Lung (tissue), 12 donors: ENCODE measurements around the gene NOVA1. TPM values are rescaled to one million over a fixed set of nuclear protein-coding genes. Genes with fewer than 3 reads are reported as not detected.

Experiments used
- ATAC-seq: fragments of 200-7000 bp; cut with Tn5 transposase; one replicate; pipeline ENCODE4 v1.9.1; 2020; ENCODE audit warnings: moderate number of reproducible peaks; ENCODE audit not compliant: insufficient read depth, low FRiP score
- DNase-seq, 3 donors: peaks; one replicate each; pipeline ENCODE4 v3.0.0-alpha.2; 2013 to 2017
- H3K27ac ChIP-seq, 2 donors: one replicate each; pipeline ENCODE4 v1.5.1; 2013; ENCODE audit warnings: mild to moderate bottlenecking in 2 of 2, moderate library complexity in 2 of 2, control low read depth in 1 of 2, inconsistent platforms in 1 of 2, low read depth in 1 of 2, low read length in 1 of 2
- H3K27me3 ChIP-seq, 3 donors: one replicate each; pipeline ENCODE4 v1.5.1; 2013; ENCODE audit warnings: low read length in 2 of 3; ENCODE audit not compliant: control insufficient read depth in 3 of 3, insufficient read depth in 3 of 3
- H3K36me3 ChIP-seq, 4 donors: one replicate each; pipeline ENCODE4 v1.5.1; 2013; ENCODE audit warnings: low read length in 4 of 4, mild to moderate bottlenecking in 1 of 4, moderate library complexity in 1 of 4; ENCODE audit not compliant: control insufficient read depth in 4 of 4, insufficient read depth in 4 of 4
- H3K4me1 ChIP-seq, 5 donors: one replicate each; pipeline ENCODE4 v1.5.1; 2013; ENCODE audit warnings: low read length in 5 of 5, mild to moderate bottlenecking in 2 of 5, moderate library complexity in 1 of 5; ENCODE audit not compliant: control insufficient read depth in 5 of 5, insufficient read depth in 5 of 5
- H3K4me3 ChIP-seq: one replicate; pipeline ENCODE4 v1.5.1; 2013; ENCODE audit warnings: mild to moderate bottlenecking, control low read depth, moderate library complexity
- H3K9ac ChIP-seq, 2 donors: one replicate each; pipeline ENCODE4 v1.5.1; 2013; ENCODE audit warnings: low read length in 2 of 2, control low read depth in 1 of 2; ENCODE audit not compliant: insufficient read depth in 1 of 2
- H3K9me3 ChIP-seq, 4 donors: one replicate each; pipeline ENCODE4 v1.5.1; 2013; ENCODE audit warnings: low read length in 3 of 4, mild to moderate bottlenecking in 1 of 4, moderate library complexity in 1 of 4; ENCODE audit not compliant: control insufficient read depth in 4 of 4, insufficient read depth in 3 of 4
- CTCF ChIP-seq: IDR thresholded peaks from 2 replicates; pipeline ENCODE4 v1.5.1; 2012; ENCODE audit warnings: mild to moderate bottlenecking; ENCODE audit errors: control extremely low read depth, extremely low read depth
- WGBS, 2 donors: extraction: QIAGEN DNeasy Blood & Tissue Kit; methylation state at CpG; one replicate each; pipeline ENCODE4 v1.1.7; 2013; 5-methylcytosine and 5-hydroxymethylcytosine counted together
- polyA plus RNA-seq, 2 donors: library from polyadenylated mRNA; stranded (reverse); fragments of 200-250 nt; gene quantifications; one replicate each; pipeline ENCODE4 v1.2.1, GENCODE V29; 2013
- total RNA-seq, 2 donors: library from RNA; depleted of rRNA in 1 of 2; stranded (reverse); fragments of >200 nt in 1 of 2; gene quantifications; one replicate each; pipeline ENCODE4 v1.2.1, GENCODE V29; 2014 to 2021
- donor health status: control.
- donor health status: control.
- donor health status: Bipolar disorder and iron deficiency.
- donor health status: healthy.
- donor health status: DM: yes; HTN: yes; CAD: no.

NOVA1 gene
- total and polyA plus RNA-seq, 4 donors, result 0.38 to 10.0 (median 2.1) TPM

GRCh38 chr14:26594756-26595545 lies 2.9 kb downstream of the NOVA1 start:
- H3K9me3 ChIP-seq, result no peaks in the 10 kb centered on the region
- 77 to 80% methylated on average over 2 of the region's 2 CpGs for WGBS, 2 donors
- DNase-seq, result no peak
- H3K36me3 ChIP-seq, result peaks cover 0 to 3% (median under 1%) of the 10 kb centered on the region in 4 donors
- H3K9ac ChIP-seq, result no peak overlapping the region
- no peak overlapping the region for H3K4me3 ChIP-seq
- no peak overlapping the region for H3K27ac ChIP-seq
- no peaks in the 10 kb centered on the region for H3K27me3 ChIP-seq
- TF ChIP-seq CTCF, result no peak
- peaks cover 0 to 19% (median 2%) of the 10 kb centered on the region in 5 donors for H3K4me1 ChIP-seq
- ATAC-seq, result no peak

- WGBS, 2 donors, result 57 to 65% methylated on average over 2 of the region's 2 CpGs
- TF ChIP-seq CTCF, result no peak
- Histone ChIP-seq H3K4me1 (peaks cover 0 to 18% (median 2%) of the 10 kb centered on the region in 5 donors), H3K9me3 (no peaks in the 10 kb centered on the region), H3K36me3 (peaks cover 0 to 7% (median 2%) of the 10 kb centered on the region in 4 donors), H3K27me3 (no peaks in the 10 kb centered on the region), H3K27ac (no peak overlapping the region), H3K9ac (no peak overlapping the region), H3K4me3 (no peak overlapping the region)
- ATAC-seq (no peak), DNase-seq (peak in 2 of 3 donors; percentile 23 to 32)
Measured at GRCh38 chr14:26594148-26594547, 3.7 kb downstream of the NOVA1 start.

- Histone ChIP-seq H3K9ac (no peak overlapping the region), H3K27ac (no peak overlapping the region), H3K4me3 (no peak overlapping the region), H3K4me1 (peaks cover 0 to 13% (median 0%) of the 10 kb centered on the region in 5 donors), H3K9me3 (no peaks in the 10 kb centered on the region), H3K27me3 (no peaks in the 10 kb centered on the region), H3K36me3 (peaks cover 0 to 7% (median 2%) of the 10 kb centered on the region in 4 donors)
- no peak for ATAC-seq
- TF ChIP-seq CTCF, result no peak
- 94 to 96% methylated on average over 4 of the region's 4 CpGs for WGBS, 2 donors
- no peak for DNase-seq
Measured at GRCh38 chr14:26593357-26593756, 4.5 kb downstream of the NOVA1 start.

- no peak for DNase-seq
- Histone ChIP-seq H3K4me3 (no peak overlapping the region), H3K4me1 (no peaks in the 10 kb centered on the region), H3K36me3 (peaks cover 0 to 7% (median 2%) of the 10 kb centered on the region in 4 donors), H3K9me3 (no peaks in the 10 kb centered on the region), H3K27me3 (no peaks in the 10 kb centered on the region), H3K9ac (no peak overlapping the region), H3K27ac (no peak overlapping the region)
- no peak for TF ChIP-seq CTCF
- ATAC-seq, result no peak
- WGBS, 2 donors, result 86 to 88% methylated on average over 1 of the region's 1 CpG
Measured at GRCh38 chr14:26589925-26590324, 7.9 kb downstream of the NOVA1 start.
